MM.1S (cell line): ENCODE results near the gene ZNF622.

Experiments
- EZH2 ChIP-seq: fragments of 300-600 bp; sonication (generic); optimal IDR thresholded peaks from 2 replicates; pipeline ENCODE3; 2017; ENCODE audit warnings: low read depth, mild to moderate bottlenecking, antibody characterized with exemption, low read length, mixed read lengths
- EZH2phosphoT487 ChIP-seq: fragments of 300-600 bp; sonication (generic); IDR thresholded peaks from 2 replicates; pipeline ENCODE4 v1.6.1; 2018; ENCODE audit warnings: antibody characterized with exemption, low read length
- TF ChIP-seq, protein P1 (sequence below): fragments of 300-600 bp; sonication (generic); IDR thresholded peaks from 2 replicates; pipeline ENCODE4 v1.5.1; 2016; ENCODE audit warnings: antibody characterized with exemption, low read length, mixed read lengths

DNA sequence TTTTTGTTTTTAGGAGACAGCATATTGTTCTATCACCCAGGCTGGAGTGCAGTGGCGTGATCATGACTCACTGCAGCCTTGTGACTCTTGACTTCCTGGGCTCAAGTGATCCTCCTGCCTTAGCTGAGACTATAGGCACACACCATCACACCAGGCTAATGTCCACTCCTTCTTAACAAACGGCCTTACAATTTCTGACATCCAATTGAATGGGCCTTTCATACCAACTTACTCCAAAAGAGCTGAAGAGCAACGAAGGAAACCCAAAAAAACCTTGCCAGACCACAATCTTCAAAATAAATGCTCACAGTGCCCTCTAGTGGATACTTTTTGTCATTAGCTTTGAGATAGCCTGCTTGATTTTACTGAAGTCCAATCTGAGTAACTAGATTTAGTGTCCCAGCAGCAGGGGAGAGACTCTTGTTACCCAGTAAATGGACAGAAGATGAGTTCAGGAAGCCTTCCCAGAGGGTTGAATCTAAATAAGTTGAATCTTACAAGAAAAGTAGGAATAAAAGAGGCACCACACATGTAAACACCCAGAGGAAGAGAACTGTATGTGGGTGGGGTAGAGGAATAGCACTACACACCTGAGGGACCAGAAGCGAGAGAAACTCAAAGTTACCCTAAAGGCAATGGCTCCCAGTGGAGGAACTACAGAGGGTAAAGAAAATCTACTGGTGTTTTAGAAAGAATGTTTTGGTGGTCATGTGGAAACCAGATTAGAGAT is 9.3 kb downstream of the ZNF622 start:
- TF ChIP-seq, protein P1, sequence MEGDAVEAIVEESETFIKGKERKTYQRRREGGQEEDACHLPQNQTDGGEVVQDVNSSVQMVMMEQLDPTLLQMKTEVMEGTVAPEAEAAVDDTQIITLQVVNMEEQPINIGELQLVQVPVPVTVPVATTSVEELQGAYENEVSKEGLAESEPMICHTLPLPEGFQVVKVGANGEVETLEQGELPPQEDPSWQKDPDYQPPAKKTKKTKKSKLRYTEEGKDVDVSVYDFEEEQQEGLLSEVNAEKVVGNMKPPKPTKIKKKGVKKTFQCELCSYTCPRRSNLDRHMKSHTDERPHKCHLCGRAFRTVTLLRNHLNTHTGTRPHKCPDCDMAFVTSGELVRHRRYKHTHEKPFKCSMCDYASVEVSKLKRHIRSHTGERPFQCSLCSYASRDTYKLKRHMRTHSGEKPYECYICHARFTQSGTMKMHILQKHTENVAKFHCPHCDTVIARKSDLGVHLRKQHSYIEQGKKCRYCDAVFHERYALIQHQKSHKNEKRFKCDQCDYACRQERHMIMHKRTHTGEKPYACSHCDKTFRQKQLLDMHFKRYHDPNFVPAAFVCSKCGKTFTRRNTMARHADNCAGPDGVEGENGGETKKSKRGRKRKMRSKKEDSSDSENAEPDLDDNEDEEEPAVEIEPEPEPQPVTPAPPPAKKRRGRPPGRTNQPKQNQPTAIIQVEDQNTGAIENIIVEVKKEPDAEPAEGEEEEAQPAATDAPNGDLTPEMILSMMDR, result peak; percentile 73
- TF ChIP-seq EZH2phosphoT487 (no peak), EZH2 (no peak)
